OCI-LY1 (cell line): Measurements from ENCODE around the gene ADAP2.

ENCODE experiments used
- CTCF ChIP-seq: fragments of 200-600 bp; sonication (generic), shearing (Covaris generic); IDR thresholded peaks from 2 replicates; pipeline ENCODE4 v1.5.1; 2017; ENCODE audit warnings: mild to moderate bottlenecking, antibody characterized with exemption, low read length, moderate library complexity, mixed read lengths
- EZH2 ChIP-seq: fragments of 200-600 bp; sonication (generic), shearing (Covaris generic); IDR thresholded peaks from 2 replicates; pipeline ENCODE4 v1.8.0; 2017; ENCODE audit warnings: borderline replicate concordance, mixed run types, mild to moderate bottlenecking, antibody characterized with exemption, low read length, moderate library complexity, mixed read lengths

- TF ChIP-seq CTCF (no peak), EZH2 (no peak)
Observed at GRCh38 chr17:30939051-30939689, 17.4 kb downstream of the ADAP2 start.
